Activated CD4-positive, CD25-positive, alpha-beta regulatory T cell treated with anti-CD3 and anti-CD28 coated beads, Interleukin-2, amount 50 U/mL, for 24 hours (primary cell): Measurements from ENCODE around the gene MCM10.
"Not testable (repeated sequence)": the region's sequence is repeated elsewhere in the genome, so short reads cannot be mapped to it uniquely, and the experiment has no call there.

Experiments
- ATAC-seq, 2 donors: fragments of 150-1000 bp; cut with Tn5 transposase; one replicate each; pipeline ENCODE4 v1.10.0; 2021; ENCODE audit warnings: mild to moderate bottlenecking in 1 of 2, moderate library complexity in 1 of 2

MCM10 gene

DNA sequence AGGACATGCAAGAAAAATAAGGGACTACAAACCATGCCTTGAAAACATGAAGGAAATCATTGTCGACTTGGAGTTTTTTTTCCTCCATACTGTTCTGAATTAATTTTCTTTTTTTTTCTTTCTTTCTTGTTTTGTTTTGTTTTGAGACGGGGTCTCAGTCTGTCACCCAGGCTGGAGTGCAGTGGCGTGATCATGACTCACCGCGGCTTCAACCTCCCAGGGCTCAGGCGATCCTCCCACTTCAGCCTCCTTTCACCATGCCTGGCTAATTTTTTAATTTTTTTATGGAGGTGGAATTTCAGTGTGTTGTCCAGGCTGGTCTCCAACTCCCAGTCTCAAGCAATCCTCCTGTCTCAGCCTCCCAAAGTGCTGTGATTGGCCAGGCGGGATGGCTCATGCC, 61.2 kb downstream of the MCM10 start:
- no peak for ATAC-seq

DNA sequence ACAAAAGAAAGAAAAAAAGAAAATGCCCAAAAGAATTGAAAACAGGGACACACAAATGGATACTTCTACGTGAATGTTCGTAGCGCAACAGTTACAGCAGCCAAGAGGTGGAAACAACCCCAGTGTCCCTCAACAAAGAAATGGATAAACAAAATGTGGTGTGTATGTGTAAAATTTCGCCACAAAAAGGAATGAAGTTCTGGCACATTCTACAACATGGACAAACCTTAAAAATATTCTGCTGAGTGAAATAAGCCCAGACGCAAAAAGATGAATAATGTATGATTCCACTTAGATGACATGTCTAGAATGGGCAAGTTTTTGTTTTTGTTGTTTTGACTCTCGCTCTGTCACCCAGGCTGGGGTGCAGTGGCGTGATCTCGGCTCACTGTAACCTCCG, 61.9 kb downstream of the MCM10 start:
- no peak for ATAC-seq

DNA sequence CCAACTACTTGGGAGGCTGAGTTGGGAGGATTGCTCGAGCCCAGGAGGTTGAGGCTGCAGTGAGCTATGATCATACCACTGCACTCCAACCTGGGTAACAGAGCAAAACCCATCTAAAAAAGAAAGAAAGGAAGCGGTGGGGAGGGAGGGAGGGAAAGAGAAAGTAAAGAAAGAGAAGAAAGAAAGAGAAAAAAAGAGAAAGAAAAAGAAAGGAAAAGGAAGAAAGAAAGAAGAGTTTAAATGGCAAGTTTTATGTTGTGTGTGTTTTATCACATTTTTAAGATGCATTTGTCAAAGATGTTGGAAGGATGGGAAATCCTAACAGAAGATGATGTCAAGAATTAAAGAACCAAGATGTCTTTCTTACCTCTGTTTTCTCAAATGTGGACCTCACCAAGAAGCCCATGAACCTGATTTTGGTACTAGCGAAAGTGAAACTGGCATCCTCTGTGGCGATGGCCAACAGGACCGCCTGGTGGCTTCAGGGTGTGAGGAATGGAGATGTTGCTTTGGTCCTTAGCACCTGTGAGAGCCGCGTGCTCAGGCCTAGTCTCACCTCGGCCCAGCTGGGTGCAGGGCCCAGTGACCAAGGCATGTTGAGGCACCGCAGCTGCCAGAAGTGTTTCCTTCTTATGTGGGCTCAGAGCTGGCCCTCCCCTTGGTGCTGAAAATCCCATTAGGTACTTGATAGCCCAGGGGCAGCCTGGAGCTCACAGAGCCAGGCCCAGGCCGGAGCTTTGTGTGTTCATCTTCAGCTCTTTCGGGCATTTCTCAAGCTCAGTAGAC, 63.0 kb downstream of the MCM10 start:
- ATAC-seq, result no peak

DNA sequence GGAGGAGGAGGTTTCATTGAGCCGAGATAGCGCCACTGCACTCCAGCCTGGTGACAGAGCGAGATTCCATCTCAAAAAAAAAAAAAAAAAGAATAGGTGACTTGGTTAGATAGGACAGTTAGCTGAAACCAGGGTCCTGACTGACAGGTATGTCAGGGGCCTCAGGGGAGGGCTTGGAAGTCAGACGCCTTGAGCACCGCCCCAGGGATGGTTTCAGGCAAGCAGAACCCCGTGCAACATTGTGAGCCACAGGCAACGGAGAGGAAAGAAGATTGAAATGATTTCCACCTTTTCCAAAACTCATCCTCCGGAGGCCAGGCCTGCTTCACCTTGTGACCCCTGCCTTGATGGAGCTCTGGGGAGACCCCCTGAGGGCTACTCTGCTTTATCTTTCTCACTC, 64.2 kb downstream of the MCM10 start:
- ATAC-seq, result no peak

DNA sequence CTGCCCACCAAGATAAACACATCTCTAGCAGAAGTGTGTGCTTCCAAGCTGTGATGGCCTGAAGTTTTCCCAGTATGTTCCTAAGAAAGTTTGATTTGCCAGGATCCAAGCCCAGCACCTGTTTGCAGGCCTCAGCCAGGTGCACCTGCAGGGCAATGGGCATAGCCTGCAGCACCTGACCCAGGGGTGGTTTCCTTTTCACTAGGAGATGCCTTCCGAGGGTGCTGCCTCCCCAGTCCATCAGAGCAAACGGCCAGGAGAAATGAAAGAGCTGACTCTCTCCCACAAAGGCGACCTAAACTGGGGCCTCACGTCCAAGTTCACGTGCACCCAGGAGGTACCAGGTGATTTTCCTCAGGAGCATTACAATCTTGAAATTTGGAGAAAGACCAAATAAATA, 65.7 kb downstream of the MCM10 start:
- no peak for ATAC-seq

DNA sequence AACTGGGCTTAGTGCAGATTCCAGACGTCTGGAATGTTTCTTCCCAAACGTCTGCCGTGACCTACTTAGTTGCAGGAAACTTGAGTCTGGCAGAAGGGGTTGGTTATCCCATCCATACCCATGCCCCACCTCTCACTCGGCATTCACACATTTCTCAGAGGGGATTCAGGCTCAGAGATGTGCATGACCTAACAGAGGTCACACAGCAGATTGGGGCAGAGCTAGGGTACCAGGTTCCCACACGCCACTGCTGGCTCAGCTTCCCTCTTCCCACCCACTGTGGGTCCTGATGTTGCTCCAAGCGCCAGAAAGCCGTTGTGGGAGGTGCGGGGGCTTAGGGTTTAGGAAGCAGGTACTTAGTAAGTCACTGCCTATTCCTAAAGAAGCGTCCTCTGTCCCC, 69.8 kb downstream of the MCM10 start:
- ATAC-seq, result no peak

DNA sequence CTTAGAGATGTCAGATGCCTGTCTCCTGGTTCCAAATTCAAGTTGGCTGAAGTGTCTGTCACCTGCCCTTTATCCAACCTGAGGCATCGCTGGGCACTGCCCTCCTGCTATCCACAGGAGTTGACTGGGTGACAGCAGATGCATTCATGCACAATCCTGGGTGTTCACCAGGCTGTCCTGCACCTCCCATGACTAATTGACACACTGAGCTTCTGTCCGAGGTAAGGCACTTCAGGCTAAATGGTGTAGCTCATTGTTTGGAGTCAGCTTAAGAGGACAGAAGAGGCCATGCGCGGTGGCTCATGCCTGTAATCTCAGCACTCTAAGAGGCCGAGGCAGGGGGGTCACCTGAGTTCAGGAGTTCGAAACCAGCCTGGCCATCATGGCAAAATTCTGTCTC, 70.5 kb downstream of the MCM10 start:
- ATAC-seq, result no peak

DNA sequence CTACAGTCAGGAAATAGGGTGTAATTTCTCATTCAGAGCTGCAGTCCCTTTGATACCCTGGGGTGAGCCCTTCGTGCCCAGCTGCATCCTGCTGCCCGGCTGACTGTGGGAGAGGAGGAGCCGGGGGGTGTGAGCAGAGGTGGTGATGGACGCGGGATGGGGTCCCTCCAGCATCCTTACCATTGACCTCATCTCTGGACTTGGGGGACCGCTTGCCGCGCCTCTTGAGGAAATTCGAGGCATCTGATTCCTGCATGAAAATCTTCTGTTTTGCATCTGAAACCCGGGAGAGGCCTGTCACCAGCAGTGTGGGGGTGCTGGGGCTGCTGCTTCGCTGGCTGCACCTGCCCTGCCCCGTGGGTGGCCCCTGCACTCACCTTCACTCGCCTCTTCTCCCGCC, 72.0 kb downstream of the MCM10 start:
- no peak for ATAC-seq

DNA sequence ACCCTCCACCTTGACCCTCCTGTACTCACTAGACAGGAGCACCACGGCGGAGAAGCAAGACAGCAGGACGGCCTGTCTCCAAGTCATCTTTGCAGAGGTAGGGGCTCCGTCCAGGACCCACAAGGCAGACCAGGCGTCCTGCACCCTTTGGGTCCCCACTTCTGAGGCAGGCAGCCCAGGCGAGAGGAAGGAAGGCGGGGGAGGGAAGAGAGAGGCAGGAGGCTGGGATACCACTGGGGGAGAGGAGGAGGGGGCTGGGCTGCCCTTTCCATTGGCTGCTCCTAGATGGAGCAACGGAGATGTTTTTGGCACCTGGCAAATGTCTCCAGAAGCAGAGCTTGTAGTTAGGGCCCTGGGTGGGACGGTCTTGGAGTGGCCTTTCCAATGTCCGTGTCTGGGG, 72.8 kb downstream of the MCM10 start, which contains the start of gene UCMA:
Gene UCMA, minus strand, starts transcription at position 203 of the 400 bp plus-strand sequence. Its CDS starts 116 bp downstream, at position 87.
- ATAC-seq, result no peak

DNA sequence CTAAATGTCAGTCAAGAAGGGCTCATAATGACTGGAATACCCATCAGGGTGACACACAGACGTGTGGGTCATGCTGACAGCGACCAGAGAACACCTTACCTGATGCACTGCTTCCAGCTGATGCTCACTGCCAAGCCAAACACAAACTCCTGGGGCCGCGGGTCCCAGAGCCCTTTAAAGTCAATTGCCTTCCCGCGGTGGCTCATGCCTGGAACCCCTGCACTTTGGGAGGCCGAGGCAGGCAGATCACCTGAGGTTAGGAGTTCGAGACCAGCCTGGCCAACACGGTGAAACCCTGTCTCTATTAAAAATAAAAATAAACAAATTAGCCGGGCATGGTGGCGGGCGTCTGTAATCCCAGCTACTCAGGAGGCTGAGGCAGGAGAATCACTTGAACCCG, 73.4 kb downstream of the MCM10 start:
- ATAC-seq, result not testable (repeated sequence)

DNA sequence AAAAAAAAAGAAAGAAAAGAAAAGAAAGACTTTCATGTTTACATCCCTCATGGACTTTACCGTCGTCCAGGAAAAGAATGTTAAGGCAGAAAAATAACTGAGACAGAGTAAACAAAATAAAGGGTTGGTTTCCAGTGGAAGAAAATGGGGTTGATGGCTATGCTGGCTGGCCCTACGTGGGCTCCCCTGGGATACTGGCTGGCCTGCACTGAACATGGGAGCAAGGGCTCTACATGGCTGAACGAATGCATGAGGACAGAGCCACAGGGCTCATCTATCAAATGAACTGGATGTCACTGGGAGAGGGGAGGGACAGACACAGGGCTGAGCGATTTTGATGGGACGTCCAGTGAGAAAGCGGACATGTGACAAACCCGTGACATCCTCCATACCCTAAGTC, 75.3 kb downstream of the MCM10 start:
- ATAC-seq, result no peak

DNA sequence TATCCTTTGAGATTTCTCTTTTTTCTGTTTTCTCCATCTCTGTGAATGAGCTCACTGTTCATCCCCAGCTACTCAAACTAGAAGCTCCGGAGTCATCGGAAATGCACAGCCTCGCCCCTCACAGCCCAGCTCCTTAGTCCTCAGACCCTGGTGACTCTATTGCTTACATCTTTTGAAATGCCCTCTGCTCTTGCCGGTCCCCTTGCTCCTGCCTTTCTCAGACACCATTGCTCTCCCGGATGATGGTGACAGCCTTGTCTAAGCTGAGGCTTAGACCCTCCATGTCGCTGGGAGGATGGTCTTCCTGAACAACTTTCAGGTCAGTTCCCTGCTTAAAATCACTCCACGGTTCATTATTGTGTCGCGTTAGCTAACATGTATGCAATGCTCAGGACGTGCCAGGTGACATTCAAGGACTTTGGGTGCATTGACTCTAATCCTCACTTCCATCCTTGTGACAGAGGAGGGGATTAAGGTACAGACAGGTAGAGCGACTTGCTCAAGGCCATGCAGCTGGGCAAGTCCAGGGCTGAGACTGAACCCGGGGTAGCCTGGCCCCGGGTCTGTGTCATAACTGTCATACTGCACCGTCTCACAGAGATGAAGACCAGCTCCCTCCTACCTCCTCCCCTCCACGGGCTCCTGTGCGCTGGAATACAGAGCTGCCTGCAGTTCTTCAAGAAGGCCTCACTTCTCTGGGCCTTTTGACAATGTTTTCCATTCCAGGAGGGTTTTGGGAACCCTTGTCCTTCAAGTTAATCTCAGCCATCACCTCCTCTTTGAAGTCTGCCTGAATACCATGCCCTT, 77.1 kb downstream of the MCM10 start:
- no peak for ATAC-seq

DNA sequence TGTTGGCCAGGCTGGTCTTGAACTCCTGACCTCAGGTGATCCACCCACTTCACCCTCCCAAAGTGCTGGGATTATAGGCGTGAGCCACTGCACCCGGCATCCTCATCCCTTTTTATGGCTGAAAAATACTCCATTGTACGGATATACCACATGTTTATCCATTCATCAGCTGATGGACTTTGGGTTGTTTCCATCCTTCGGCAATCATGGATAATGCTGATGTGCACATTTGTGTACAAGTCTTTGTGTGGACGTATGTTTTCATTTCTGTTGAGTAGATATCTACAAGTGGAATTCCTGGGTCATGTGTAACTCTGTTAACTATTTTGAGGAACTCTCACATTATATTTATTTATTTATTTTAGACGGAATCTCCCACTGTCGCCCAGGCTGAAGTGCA, 78.6 kb downstream of the MCM10 start:
- ATAC-seq, result no peak

DNA sequence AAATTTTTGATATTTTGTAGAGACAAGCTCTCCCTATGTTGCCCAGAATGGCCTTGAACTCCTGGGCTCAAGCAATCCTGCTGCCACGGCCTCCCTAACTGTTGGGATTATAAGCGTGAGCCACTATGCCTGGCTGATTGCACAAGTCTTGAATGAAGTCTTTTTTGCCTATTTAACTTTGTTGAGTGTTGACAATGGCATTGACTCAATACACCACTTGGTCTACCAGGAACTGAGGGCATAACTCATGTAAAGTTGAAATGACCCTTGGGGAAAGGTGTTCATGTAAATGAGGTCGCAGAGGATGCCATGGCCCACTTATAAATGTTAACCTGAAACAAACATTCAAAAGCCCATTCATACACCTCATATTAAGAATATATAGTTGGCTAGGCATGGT, 80.3 kb downstream of the MCM10 start:
- no peak for ATAC-seq

DNA sequence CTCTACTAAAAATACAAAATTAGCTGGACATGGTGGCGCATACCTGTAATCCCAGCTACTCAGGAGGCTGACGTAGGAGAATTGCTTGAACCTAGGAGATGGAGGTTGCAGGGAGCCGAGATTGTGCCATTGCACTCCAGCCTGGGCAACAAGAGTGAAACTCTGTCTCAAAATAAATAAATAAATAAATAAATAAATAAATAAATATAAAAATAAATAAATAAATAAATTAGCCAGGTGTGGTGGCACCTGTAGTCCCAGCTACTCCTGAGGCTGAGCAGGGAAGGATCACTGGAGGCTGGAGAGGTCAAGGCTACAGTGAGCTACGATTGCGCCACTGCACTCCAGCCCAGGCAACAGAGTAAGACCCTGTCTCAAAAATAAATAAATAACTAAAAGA, 80.9 kb downstream of the MCM10 start:
- ATAC-seq, result not testable (repeated sequence)

DNA sequence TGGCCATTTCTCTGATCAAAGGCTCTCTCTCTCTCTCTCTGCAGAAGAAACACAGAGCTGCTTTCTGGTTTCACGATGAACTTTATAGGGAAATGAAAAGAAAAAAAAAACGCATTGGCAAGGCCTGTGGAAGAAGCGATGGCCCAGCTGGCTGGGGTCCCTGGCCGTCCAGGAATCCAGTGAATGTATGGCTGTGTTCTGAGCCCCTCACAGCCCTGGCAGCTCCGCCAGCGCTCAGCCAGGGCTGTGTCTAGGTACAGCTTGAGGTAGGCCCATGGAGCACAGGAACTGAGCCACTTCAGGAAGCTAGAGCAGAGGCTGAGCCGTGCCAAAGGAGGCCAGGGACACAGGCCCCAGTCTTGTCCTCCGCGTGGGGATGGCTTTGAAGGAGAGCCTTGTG, 85.9 kb downstream of the MCM10 start:
- no peak for ATAC-seq

DNA sequence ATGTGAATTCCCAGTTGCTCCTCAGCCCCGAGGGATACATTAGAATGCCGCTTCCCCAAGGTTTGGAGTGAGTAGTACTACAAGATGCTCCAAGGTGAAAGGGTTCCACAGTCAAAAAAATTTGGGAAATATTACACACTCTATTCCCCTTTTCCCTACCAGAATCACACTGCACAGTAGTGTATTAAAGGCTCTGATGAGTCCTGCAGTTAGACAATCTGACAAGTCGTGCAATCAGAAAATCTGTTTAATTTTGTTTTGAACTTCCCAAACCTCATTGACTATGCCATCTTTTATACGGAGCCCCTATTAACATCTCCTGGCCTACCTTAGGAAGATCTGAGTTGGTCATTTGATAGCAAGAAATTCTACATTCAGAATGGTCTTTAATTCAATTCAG, 86.4 kb downstream of the MCM10 start:
- ATAC-seq, result no peak

DNA sequence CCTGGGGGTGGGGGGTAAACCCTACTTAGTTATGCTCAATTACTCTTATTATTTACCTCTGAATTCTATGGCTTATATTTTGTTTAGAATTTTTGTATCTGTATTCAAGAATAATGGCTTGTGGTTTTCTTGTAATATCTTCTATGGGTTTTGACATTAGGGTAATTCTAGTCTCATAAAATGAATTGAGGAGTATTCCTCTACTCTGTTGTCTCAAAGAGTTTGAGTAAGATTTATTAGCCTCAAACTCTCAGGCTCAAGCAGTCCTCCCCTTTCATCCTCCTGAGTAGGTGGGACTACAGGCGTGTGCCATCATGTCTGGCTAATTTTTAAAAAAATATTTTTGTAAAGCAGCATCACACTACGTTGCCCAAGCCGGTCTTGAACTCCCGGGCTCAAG, 92.4 kb downstream of the MCM10 start:
- ATAC-seq, result no peak

DNA sequence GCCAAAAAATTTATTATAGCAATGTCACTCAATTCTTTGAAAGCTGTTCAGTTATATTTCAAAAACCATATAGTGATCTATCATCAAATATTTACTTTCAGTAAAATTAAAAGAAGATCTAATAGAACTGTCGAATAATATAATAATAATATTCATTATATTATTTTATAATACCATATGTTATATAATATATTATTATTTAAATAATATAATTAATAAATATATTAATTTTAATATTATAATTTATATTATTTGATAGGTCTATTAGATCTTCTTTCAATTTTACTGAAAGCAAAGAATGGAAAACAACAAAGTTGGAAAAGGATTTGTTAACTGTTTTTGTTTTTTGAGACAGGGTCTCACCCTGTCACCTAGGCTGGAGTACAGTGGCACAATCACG, 95.3 kb downstream of the MCM10 start:
- ATAC-seq, result no peak

DNA sequence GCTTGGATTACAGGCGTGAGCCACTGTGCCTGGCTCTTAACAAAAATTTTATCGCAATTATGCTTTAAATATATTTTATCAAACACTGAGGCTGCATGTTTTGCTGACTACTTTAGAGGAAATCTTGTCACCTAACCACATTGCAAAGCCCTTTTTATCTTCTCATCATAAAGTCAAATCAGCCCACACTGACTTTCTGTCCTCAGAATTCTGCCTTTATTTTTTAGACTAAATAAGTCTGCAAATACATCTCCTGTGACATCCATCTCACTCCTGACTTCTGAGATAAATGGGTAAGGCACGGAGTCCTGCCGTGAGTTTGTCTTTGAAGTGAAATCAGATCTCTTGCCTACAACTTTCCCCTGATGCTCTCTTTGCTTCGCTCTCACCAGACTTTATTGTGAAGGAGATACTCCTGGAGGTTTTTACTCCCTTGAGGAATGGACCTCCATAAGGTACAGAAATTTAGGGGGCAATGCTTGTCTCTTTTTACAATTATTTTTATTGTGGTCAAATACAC, 96.3 kb downstream of the MCM10 start:
- no peak for ATAC-seq
